ENCODE data around the gene STEAP1.
"Not testable (repeated sequence)": the region's sequence is repeated elsewhere in the genome, so short reads cannot be mapped to it uniquely, and the experiment has no call there.

STEAP1 gene

GRCh38 chr7:90175667-90176066 is 21.4 kb downstream of the STEAP1 start:
- DNase-seq = no peak

- no peak for DNase-seq
These were observed 21.9 kb downstream of the STEAP1 start for GRCh38 chr7:90176195-90176594.

- no peak for DNase-seq
These were observed 23.9 kb downstream of the STEAP1 start for GRCh38 chr7:90178166-90178565.

- no peak for DNase-seq
These were observed 24.5 kb downstream of the STEAP1 start for GRCh38 chr7:90178679-90179278.

GRCh38 chr7:90180011-90180585 is 25.8 kb downstream of the STEAP1 start:
- DNase-seq = no peak

GRCh38 chr7:90180649-90181048 is 26.4 kb downstream of the STEAP1 start:
- no peak for DNase-seq

- DNase-seq = no peak
These were observed 27.2 kb downstream of the STEAP1 start for GRCh38 chr7:90181485-90181884.

GRCh38 chr7:90186290-90186689 is 32.0 kb downstream of the STEAP1 start:
- DNase-seq = not testable (repeated sequence)

- no peak for DNase-seq
These were observed 33.3 kb downstream of the STEAP1 start for GRCh38 chr7:90187507-90188050.

- no peak for DNase-seq
These were observed 34.0 kb downstream of the STEAP1 start for GRCh38 chr7:90188281-90188680.

- no peak for DNase-seq
These were observed 36.7 kb downstream of the STEAP1 start for GRCh38 chr7:90190995-90191394.

- DNase-seq = no peak
These were observed 37.4 kb downstream of the STEAP1 start for GRCh38 chr7:90191648-90192047.

- no peak for DNase-seq
These were observed 38.8 kb downstream of the STEAP1 start for GRCh38 chr7:90192876-90193750.

- no peak for DNase-seq
These were observed 40.9 kb downstream of the STEAP1 start for GRCh38 chr7:90194911-90195809.

GRCh38 chr7:90201500-90202195 is 47.4 kb downstream of the STEAP1 start:
- no peak for DNase-seq

- no peak for DNase-seq
These were observed 53.7 kb downstream of the STEAP1 start for GRCh38 chr7:90207956-90208355.

- DNase-seq = no peak
These were observed 55.5 kb downstream of the STEAP1 start for GRCh38 chr7:90209776-90210175.

GRCh38 chr7:90210475-90210874 is 56.2 kb downstream of the STEAP1 start:
- no peak for DNase-seq

- DNase-seq = no peak
These were observed 56.7 kb downstream of the STEAP1 start for GRCh38 chr7:90210981-90211380.

GRCh38 chr7:90211391-90212148 is 57.3 kb downstream of the STEAP1 start, which contains the start of gene STEAP2:
STEAP2 (plus strand) TSS chr7:90211740; CDS start chr7:90225083, 13,343 bp downstream.
- peak; percentile 62 for DNase-seq

- no peak for DNase-seq
These were observed 57.9 kb downstream of the STEAP1 start for GRCh38 chr7:90212149-90212495.

All from NCI-H2029 (cell line).